Right kidney (tissue), 9 donors: ENCODE measurements around the gene BTBD17.
A peak's percentile ranks its signal among the peaks of the same experiment; 100 is the strongest.
"Not testable (repeated sequence)": the region's sequence is repeated elsewhere in the genome, so short reads cannot be mapped to it uniquely, and the experiment has no call there.

ENCODE experiments used
- DNase-seq: peaks from one replicate; pipeline ENCODE4 v3.0.0-alpha.2; 2016
- long read RNA-seq, 8 donors: transcript quantifications; one replicate each; lab custom pipeline, GENCODE V29; 2026

Gene BTBD17
- long read RNA-seq, donor 1, partial matches to known transcripts, result 59 of 102 reads
- long read RNA-seq, donor 1, other reads (novel, unspliced or antisense), result 43 of 102 reads
- long read RNA-seq, donor 2, result 0 reads
- long read RNA-seq, donor 3, result 0 reads
- long read RNA-seq, donor 4, result 0 reads
- long read RNA-seq, donor 5, result 0 reads
- long read RNA-seq, donor 6, result 0 reads
- long read RNA-seq, donor 7, result 0 reads
- long read RNA-seq, donor 8, result 0 reads

DNA sequence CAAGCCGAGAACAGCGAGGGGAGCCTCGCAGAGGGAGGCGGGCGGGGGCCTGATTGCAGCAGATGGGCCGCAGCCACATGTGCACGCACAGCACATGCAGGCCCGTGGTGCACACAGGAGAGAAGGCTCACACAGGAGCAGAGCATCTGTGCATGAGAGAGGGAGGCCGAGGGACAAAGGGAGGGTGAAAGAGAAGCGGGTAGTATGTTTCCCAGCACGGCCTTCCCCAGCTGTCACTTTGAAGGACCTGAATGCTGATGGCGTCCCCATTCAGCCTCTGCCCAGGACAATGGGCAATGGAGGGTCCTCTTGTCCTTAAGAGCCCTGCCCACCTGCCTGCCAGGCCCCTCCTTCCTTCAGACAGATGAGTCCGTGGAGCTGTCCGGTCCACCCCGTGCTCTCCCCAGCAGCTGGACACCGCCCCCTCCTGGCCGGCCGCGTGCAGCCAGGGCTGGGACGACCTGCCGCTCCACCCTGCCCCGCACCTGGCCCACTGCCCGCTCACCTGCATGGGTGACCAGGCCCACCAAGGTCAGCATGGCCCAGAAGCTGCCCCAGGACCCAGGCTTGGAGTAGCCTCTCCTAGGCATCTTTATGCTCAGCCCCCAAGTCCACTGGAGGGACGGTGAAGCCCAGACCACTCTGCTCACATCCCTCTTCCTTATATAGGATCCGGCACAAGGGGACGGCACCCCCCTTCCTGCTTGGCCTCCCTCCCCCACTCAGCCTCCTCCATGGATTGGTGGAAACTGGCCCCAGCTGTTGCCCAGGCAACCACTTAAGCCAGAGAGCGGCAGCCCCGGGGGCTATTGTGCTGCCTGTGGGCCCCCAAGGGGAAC lies at the start of gene BTBD17:
TSS of gene BTBD17 (minus strand) at position 639 of the 839 bp plus-strand sequence. CDS start at position 590, 49 bp downstream.
- peak; percentile 65 for DNase-seq

DNA sequence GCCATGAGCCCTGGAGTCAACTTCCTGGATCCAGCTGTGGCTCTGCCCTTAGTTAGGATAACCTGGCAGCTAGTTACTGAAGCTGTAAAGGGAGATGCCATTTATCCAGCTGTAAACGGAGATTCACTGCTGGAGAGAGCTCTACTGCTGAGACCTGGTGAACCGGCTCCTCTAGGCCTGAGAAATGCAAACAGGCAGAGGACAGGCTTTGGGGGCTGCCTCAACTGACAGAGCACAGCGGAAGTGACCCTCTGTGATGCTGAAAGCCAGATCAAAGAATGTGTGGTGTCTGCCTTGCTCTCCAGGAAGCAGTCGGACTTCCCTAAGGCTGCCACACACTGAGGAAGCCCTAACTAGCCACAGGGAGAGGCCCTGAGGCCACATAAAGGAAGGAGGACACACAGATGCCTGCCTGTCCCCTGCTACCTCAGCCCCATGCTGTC lies 48.4 kb upstream of the BTBD17 start:
- no peak for DNase-seq

- DNase-seq, result no peak
Observed at GRCh38 chr17:74408815-74409214, 47.1 kb upstream of the BTBD17 start.

- DNase-seq, result no peak
Observed at GRCh38 chr17:74408262-74408661, 46.6 kb upstream of the BTBD17 start.

DNA sequence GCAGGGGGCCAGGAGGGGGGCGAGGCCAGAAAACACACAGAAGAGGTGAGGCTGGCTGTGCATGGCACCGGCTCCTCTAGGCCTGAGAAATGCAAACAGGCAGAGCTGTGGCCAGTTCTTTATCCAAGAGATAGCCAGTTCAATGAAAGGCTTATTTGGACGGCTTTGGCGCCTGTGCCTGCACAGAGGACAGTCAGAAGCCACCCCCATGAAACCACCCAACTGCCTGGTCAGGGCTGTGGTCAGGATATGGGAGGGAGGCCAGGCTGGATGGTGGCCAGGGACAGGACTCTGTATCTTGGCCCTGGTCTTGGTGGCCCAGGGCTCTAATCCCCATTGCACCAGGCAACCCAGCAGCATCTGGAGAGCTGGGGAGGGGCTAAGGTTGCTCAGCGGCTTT lies 45.7 kb upstream of the BTBD17 start:
- no peak for DNase-seq

DNA sequence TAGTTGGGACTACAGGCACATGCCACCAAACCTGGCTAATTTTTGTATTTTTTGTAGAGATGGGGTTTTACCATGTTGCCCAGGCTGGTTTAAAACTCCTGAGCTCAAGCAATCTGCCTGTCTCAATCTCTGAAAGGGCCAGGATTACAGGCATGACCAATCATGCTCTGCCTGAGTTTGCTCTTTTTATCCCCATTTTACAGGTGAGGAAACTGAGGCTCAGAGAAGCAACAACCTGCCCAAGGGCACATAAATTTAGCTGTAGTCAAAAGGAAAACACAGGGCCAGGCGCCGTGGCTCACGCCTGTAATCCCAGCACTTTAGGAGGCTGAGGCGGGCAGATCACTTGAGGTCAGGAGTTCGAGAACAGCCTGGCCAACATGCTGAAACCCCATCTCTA lies 43.6 kb upstream of the BTBD17 start:
- not testable (repeated sequence) for DNase-seq

- DNase-seq, result no peak
Observed at GRCh38 chr17:74404789-74405188, 43.1 kb upstream of the BTBD17 start.

DNA sequence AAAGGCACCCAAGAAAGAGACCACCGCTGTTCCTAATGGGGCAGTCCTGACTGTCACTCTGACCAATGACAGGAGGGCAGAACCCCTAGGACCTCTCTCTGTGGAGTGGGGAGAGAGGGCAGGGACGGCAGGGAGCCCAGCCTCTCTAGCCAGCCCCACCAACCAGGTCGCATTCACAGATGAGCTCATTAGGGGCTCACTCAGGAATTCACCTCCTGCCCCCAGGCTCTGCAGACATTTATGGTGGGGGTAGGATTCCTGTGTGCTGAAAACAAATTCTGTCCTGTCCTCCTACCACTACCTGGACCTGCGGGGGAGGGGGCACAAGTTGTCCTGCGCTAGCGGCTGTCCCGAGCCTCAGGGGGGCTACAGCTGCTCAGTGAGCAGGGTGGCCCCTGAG lies 42.5 kb upstream of the BTBD17 start:
- no peak for DNase-seq

- no peak for DNase-seq
Observed at GRCh38 chr17:74403512-74404137, 42.0 kb upstream of the BTBD17 start.

- no peak for DNase-seq
Observed at GRCh38 chr17:74402048-74402447, 40.4 kb upstream of the BTBD17 start.

- no peak for DNase-seq
Observed at GRCh38 chr17:74396567-74396966, 34.9 kb upstream of the BTBD17 start.

- no peak for DNase-seq
Observed at GRCh38 chr17:74394977-74395376, 33.3 kb upstream of the BTBD17 start.

DNA sequence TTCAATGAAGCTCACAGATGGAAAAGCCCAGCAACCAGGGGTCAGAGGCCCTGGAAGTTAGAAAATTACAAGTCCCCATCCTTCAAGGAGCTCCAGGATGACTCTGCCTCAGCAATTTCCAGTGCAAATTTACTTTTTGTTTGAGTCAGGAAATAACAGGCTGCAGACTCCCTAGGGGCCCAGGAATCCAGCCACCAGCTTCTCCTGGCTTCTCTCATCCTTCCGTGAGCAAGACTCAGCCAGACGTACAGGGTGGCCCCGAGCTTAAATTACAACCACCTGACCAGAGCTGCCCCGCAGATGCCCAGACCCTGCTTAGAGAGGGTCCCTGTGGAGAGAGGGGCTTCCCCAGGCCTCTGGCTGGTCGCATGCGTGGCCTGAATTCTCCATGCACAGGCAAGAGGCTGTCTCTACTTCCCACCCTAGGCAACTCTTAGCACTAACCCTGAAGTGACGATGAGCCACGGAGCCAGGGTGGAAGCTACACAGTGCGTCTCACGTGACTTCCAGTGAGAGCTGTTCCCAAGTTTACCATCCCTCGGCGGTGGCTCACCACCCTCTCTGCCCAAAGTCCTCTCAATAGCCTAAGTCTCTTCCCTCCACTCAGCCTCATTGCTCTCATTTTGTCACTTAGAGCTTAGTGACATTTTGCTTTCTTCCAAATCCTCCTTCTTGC lies 32.7 kb upstream of the BTBD17 start:
- no peak for DNase-seq

- no peak for DNase-seq
Observed at GRCh38 chr17:74393346-74393942, 31.8 kb upstream of the BTBD17 start.

DNA sequence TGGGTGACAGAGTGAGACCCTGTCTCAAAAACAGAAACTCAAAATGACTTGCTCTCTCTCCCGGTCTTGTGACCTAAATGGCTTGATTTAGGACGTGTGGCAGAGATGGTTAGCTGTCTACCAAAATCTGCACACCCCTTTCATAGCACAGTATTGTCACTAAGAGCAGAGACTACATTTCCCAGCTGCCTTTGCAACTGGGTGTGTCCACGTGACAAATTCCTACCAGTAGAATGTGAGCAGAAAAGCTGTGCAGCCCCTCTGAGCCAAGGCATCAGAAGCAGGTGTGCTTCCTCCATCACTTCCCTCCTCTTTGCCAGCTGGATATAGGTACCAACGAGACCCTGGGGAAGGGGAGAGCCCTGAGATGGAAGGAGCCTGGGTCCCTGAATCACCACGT lies 31.2 kb upstream of the BTBD17 start:
- DNase-seq, result no peak

DNA sequence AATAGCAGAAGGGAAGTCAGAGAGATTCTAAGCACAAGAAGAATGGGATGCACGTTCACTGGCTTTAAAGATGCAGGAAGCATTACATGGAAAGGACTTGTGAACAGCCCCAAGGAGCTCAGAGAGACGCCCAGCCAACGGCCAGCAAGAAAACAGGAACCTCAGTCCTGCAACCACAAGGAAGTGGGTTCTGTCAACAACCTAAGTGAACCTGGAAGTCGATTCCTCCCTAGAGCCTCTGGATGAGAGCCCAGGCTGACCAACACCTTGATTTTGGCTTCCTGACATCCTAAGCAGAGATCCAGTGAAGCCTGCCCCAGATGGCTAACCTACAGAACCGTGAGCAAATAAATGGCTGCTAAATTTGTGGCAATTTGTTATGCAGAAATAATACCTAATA lies 30.1 kb upstream of the BTBD17 start:
- DNase-seq, result no peak

DNA sequence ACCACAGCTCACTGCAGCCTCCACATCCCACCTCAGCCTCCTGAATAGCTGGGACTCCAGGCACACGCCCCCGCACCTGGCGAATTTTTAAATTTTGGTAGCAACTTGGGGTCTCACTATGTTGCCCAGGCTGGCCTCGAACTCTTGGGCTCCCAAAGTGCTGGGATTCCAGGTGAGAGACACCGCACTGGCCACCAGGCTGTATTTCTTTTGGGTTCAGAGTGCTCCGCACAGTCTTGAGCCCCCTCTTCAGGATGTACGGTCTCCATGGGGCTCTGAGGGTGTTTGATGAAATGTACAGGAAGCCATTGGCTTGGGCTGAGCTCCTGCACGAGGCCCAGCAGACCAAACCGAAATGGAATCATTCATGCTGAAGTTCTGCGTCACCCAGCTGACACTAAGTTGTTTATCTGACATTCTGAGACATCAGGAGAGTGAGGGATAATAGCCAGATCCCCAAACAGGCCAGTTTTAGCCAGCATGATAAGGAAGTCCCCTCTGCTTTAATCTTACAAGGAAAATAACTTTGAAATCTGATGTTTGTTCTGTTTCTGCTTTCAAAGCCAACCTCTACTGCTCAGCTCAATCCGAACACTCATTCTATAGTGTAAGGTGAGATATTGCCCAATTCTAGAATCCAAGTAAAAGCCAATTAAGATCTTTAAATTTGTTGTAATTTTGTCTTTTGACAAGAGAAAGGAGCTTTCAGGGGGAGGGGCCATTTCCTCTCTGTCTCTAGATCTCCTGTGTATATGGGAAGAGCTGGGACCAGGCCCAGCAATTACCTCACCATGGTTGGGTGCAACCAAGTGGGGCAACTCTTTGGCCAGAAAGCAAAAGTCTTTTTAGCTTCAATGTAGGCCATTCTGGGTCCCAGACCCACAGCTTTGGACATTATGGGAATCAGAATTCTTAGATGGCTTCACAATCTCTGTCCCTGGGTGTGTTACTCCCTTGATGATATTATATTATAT lies 29.3 kb upstream of the BTBD17 start:
- no peak for DNase-seq

GRCh38 chr17:74389937-74390679 lies 28.4 kb upstream of the BTBD17 start:
- DNase-seq, result no peak

DNA sequence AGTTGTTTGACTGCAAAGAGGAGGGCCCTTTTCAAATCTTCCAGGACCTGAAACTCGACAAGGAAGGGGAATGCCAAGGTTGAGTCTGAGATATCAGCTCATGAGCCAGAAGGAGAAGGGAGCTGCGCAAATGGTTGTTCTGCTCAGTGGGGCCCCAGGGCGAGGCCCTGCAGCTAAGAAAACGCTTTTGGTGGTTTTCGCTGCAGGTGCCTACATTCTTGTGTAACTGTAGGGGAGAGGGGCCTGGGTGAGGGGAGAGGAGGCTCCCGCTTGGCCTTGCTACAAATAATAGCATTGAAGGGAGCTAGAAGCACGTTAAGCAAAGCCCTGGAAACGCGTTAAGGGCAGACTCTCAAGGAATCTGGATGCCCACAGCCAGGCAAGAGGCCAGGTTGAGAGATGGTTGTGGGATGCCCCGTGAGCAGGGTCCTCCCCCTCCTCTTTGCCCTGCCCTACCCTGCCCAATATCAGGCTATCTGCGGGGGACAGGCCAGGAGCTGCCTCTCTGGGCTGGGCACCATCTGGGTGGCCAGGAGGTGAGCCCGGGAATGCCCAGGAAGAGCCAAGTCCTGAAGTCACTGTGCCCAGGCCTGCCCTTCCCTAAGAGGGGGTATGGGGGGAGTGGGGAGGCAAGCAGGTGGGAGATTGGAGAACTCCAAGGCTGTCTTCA lies 27.6 kb upstream of the BTBD17 start:
- no peak for DNase-seq
